DOHH2 (cell line): ENCODE measurements around the gene P3H3.

Source experiments
- EZH2phosphoT487 ChIP-seq: fragments of 200-600 bp; sonication (generic); IDR thresholded peaks from 2 replicates; pipeline ENCODE4 v1.6.1; 2017; ENCODE audit warnings: borderline replicate concordance, mild to moderate bottlenecking, antibody characterized with exemption, low read length, moderate library complexity, mixed read lengths
- TF ChIP-seq, protein P1 (sequence below): fragments of 200-600 bp; sonication (generic); IDR thresholded peaks from one replicate; pipeline ENCODE4 v1.5.1; 2014; ENCODE audit warnings: antibody characterized with exemption, mild to moderate bottlenecking, low read depth, low read length; ENCODE audit not compliant: poor library complexity, severe bottlenecking

DNA sequence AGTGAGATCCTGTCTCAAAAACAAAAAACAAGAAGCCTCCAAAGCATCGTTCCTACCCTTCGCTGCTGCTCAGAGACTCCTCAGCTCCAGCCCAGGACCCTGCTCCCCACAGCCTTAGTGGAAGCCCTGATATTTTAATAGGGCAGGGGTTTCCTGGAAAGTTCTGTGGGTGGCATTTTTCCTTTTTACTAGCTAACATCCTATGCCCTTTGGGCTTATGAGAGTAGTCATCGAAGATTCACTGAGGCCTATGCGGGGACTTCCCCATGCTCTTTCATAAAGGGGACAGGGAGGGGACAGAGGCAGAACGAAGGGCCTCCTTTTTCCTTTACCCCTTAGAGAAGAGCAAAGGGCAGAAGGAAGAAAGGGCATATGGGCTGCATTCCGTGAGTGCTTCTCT, 47.6 kb upstream of the P3H3 start:
- TF ChIP-seq, protein P1, sequence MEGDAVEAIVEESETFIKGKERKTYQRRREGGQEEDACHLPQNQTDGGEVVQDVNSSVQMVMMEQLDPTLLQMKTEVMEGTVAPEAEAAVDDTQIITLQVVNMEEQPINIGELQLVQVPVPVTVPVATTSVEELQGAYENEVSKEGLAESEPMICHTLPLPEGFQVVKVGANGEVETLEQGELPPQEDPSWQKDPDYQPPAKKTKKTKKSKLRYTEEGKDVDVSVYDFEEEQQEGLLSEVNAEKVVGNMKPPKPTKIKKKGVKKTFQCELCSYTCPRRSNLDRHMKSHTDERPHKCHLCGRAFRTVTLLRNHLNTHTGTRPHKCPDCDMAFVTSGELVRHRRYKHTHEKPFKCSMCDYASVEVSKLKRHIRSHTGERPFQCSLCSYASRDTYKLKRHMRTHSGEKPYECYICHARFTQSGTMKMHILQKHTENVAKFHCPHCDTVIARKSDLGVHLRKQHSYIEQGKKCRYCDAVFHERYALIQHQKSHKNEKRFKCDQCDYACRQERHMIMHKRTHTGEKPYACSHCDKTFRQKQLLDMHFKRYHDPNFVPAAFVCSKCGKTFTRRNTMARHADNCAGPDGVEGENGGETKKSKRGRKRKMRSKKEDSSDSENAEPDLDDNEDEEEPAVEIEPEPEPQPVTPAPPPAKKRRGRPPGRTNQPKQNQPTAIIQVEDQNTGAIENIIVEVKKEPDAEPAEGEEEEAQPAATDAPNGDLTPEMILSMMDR, result no peak
- no peak for TF ChIP-seq EZH2phosphoT487
